Activated naive CD8-positive, alpha-beta T cell treated with anti-CD3 and anti-CD28 coated beads for 36 hours (primary cell): ENCODE measurements around the gene LELP1. TPM values are rescaled to one million over a fixed set of nuclear protein-coding genes. Genes with fewer than 3 reads are reported as not detected.
"Not testable (repeated sequence)": the region's sequence is repeated elsewhere in the genome, so short reads cannot be mapped to it uniquely, and the experiment has no call there.

ENCODE experiments used
- DNase-seq: peaks from one replicate; pipeline ENCODE4 v3.0.0; 2021
- H3K27ac Mint-ChIP-seq: one replicate; pipeline ENCODE4 v1.8.0; 2022; ENCODE audit warnings: mild to moderate bottlenecking, moderate library complexity, mixed read lengths
- H3K27me3 Mint-ChIP-seq: one replicate; pipeline ENCODE4 v1.8.0; 2022; ENCODE audit warnings: mild to moderate bottlenecking, mixed read lengths
- H3K36me3 Mint-ChIP-seq: one replicate; pipeline ENCODE4 v1.8.0; 2021; ENCODE audit warnings: mild to moderate bottlenecking, mixed read lengths
- H3K4me1 Mint-ChIP-seq: one replicate; pipeline ENCODE4 v1.8.0; 2021; ENCODE audit warnings: mixed read lengths
- H3K4me3 Mint-ChIP-seq: one replicate; pipeline ENCODE4 v1.8.0; 2022; ENCODE audit warnings: mild to moderate bottlenecking, moderate library complexity, mixed read lengths
- H3K9me3 Mint-ChIP-seq: one replicate; pipeline ENCODE4 v1.8.0; 2022; ENCODE audit warnings: mixed read lengths
- total RNA-seq, 2 experiments: library from RNA; stranded (reverse); gene quantifications; one replicate each; pipeline ENCODE4 v1.2.3, GENCODE V29; 2021

Gene LELP1
- total RNA-seq, 2 experiments from 2014 or later: not detected

GRCh38 chr1:153217212-153217611, 14.0 kb downstream of the LELP1 start, which contains the start of gene PRR9:
TSS of gene PRR9 (plus strand) at chr1:153217584. CDS start at chr1:153218145, 561 bp downstream.
- no peak for DNase-seq
- no peaks in the 10 kb centered on the region for H3K36me3 Mint-ChIP-seq
- H3K27me3 Mint-ChIP-seq: peaks cover 15% of the 10 kb centered on the region
- H3K4me1 Mint-ChIP-seq: no peaks in the 10 kb centered on the region
- H3K9me3 Mint-ChIP-seq: no peaks in the 10 kb centered on the region
- H3K27ac Mint-ChIP-seq: no peak within 1 kb of the TSS
- no peak within 1 kb of the TSS for H3K4me3 Mint-ChIP-seq

- peaks cover 11% of the 10 kb centered on the region for H3K27me3 Mint-ChIP-seq
- H3K4me3 Mint-ChIP-seq: no peak overlapping the region
- H3K9me3 Mint-ChIP-seq: no peaks in the 10 kb centered on the region
- no peaks in the 10 kb centered on the region for H3K36me3 Mint-ChIP-seq
- DNase-seq: no peak
- no peak overlapping the region for H3K27ac Mint-ChIP-seq
- no peaks in the 10 kb centered on the region for H3K4me1 Mint-ChIP-seq
Measured at GRCh38 chr1:153217744-153218416, 14.7 kb downstream of the LELP1 start.

GRCh38 chr1:153220606-153221303, 17.5 kb downstream of the LELP1 start:
- no peaks in the 10 kb centered on the region for H3K36me3 Mint-ChIP-seq
- peaks cover 17% of the 10 kb centered on the region for H3K27me3 Mint-ChIP-seq
- no peak for DNase-seq
- no peak overlapping the region for H3K4me3 Mint-ChIP-seq
- H3K27ac Mint-ChIP-seq: no peak overlapping the region
- H3K4me1 Mint-ChIP-seq: no peaks in the 10 kb centered on the region
- no peaks in the 10 kb centered on the region for H3K9me3 Mint-ChIP-seq

GRCh38 chr1:153223040-153223891, 20.0 kb downstream of the LELP1 start:
- H3K27me3 Mint-ChIP-seq: peaks cover 17% of the 10 kb centered on the region
- H3K27ac Mint-ChIP-seq, H3K4me3 Mint-ChIP-seq, H3K36me3 Mint-ChIP-seq, H3K9me3 Mint-ChIP-seq, H3K4me1 Mint-ChIP-seq: not testable (repeated sequence)
- peak; percentile 31 for DNase-seq

- H3K27me3 Mint-ChIP-seq: peaks cover 16% of the 10 kb centered on the region
Measured at GRCh38 chr1:153227810-153228209, 24.6 kb downstream of the LELP1 start.

GRCh38 chr1:153228491-153228890, 25.3 kb downstream of the LELP1 start:
- DNase-seq: no peak
- Mint-ChIP-seq H3K27ac (no peak overlapping the region), H3K27me3 (peaks cover 9% of the 10 kb centered on the region), H3K4me1 (no peaks in the 10 kb centered on the region), H3K9me3 (no peaks in the 10 kb centered on the region), H3K36me3 (no peaks in the 10 kb centered on the region), H3K4me3 (no peak overlapping the region)

More at GRCh38 chr1:153227810-153228209, 24.6 kb downstream of the LELP1 start:
- Mint-ChIP-seq H3K4me3 (no peak overlapping the region), H3K9me3 (no peaks in the 10 kb centered on the region), H3K4me1 (no peaks in the 10 kb centered on the region), H3K36me3 (no peaks in the 10 kb centered on the region), H3K27ac (no peak overlapping the region)
- no peak for DNase-seq

GRCh38 chr1:153229076-153229829, 26.0 kb downstream of the LELP1 start:
- H3K27me3 Mint-ChIP-seq, H3K36me3 Mint-ChIP-seq: not testable (repeated sequence)
- DNase-seq: peak; percentile 24

GRCh38 chr1:153231363-153231762, 28.1 kb downstream of the LELP1 start:
- no peaks in the 10 kb centered on the region for H3K36me3 Mint-ChIP-seq
- H3K4me1 Mint-ChIP-seq: no peaks in the 10 kb centered on the region
- peaks cover 10% of the 10 kb centered on the region for H3K27me3 Mint-ChIP-seq
- H3K9me3 Mint-ChIP-seq: no peaks in the 10 kb centered on the region
- no peak overlapping the region for H3K4me3 Mint-ChIP-seq
- no peak overlapping the region for H3K27ac Mint-ChIP-seq
- DNase-seq: no peak

More at GRCh38 chr1:153229076-153229829, 26.0 kb downstream of the LELP1 start:
- H3K9me3 Mint-ChIP-seq, H3K4me1 Mint-ChIP-seq, H3K27ac Mint-ChIP-seq, H3K4me3 Mint-ChIP-seq: not testable (repeated sequence)

GRCh38 chr1:153231785-153232184, 28.6 kb downstream of the LELP1 start:
- Mint-ChIP-seq H3K9me3 (no peaks in the 10 kb centered on the region), H3K4me3 (no peak overlapping the region), H3K4me1 (no peaks in the 10 kb centered on the region), H3K27ac (no peak overlapping the region), H3K27me3 (peaks cover 10% of the 10 kb centered on the region), H3K36me3 (no peaks in the 10 kb centered on the region)
- DNase-seq: no peak

GRCh38 chr1:153232553-153232952, 29.3 kb downstream of the LELP1 start:
- no peaks in the 10 kb centered on the region for H3K36me3 Mint-ChIP-seq
- H3K9me3 Mint-ChIP-seq: no peaks in the 10 kb centered on the region
- H3K27me3 Mint-ChIP-seq: peaks cover 15% of the 10 kb centered on the region
- no peak overlapping the region for H3K27ac Mint-ChIP-seq
- no peak overlapping the region for H3K4me3 Mint-ChIP-seq
- H3K4me1 Mint-ChIP-seq: no peaks in the 10 kb centered on the region
- no peak for DNase-seq

GRCh38 chr1:153233448-153233847, 30.2 kb downstream of the LELP1 start:
- no peaks in the 10 kb centered on the region for H3K9me3 Mint-ChIP-seq
- H3K27ac Mint-ChIP-seq: no peak overlapping the region
- no peak for DNase-seq
- peaks cover 16% of the 10 kb centered on the region for H3K27me3 Mint-ChIP-seq
- no peaks in the 10 kb centered on the region for H3K36me3 Mint-ChIP-seq
- H3K4me3 Mint-ChIP-seq: no peak overlapping the region
- H3K4me1 Mint-ChIP-seq: no peaks in the 10 kb centered on the region

- Mint-ChIP-seq H3K27me3 (peaks cover 11% of the 10 kb centered on the region), H3K4me1 (no peaks in the 10 kb centered on the region), H3K27ac (no peak overlapping the region), H3K36me3 (no peaks in the 10 kb centered on the region), H3K4me3 (no peak overlapping the region), H3K9me3 (no peaks in the 10 kb centered on the region)
- no peak for DNase-seq
Measured at GRCh38 chr1:153238527-153238926, 35.3 kb downstream of the LELP1 start.

- Mint-ChIP-seq H3K4me1 (no peaks in the 10 kb centered on the region), H3K27me3 (peaks cover 5% of the 10 kb centered on the region), H3K27ac (no peak overlapping the region), H3K4me3 (no peak overlapping the region), H3K36me3 (no peaks in the 10 kb centered on the region), H3K9me3 (no peaks in the 10 kb centered on the region)
- DNase-seq: no peak
Measured at GRCh38 chr1:153242160-153242559, 38.9 kb downstream of the LELP1 start.

- Mint-ChIP-seq H3K27me3 (peaks cover 22% of the 10 kb centered on the region), H3K4me1 (no peaks in the 10 kb centered on the region), H3K27ac (no peak overlapping the region), H3K36me3 (no peaks in the 10 kb centered on the region), H3K4me3 (no peak overlapping the region), H3K9me3 (no peaks in the 10 kb centered on the region)
- DNase-seq: no peak
Measured at GRCh38 chr1:153245466-153245865, 42.2 kb downstream of the LELP1 start.
